A549 (cell line): ENCODE data around the gene MCAT.

Source experiments
- CEBPB ChIP-seq, 2 experiments: fragments of >200 bp in 1 of 2; sonication (Bioruptor Twin) in 1 of 2; formaldehyde crosslinking in 1 of 2; IDR thresholded peaks; 2 replicates each; pipeline ENCODE4 v1.6.1; 2012 to 2016
- CHD4 ChIP-seq: fragments of 200-600 bp; sonication (generic); IDR thresholded peaks from 2 replicates; pipeline ENCODE4 v1.6.1; 2016; ENCODE audit warnings: antibody characterized with exemption, mild to moderate bottlenecking, borderline replicate concordance
- ESRRA ChIP-seq: fragments of 150-350 bp; IDR thresholded peaks from 2 replicates; pipeline ENCODE4 v1.6.1; 2014; ENCODE audit warnings: mild to moderate bottlenecking, low read length, borderline replicate concordance
- JUN ChIP-seq, 2 experiments: fragments of >200 bp; sonication (Bioruptor Twin); formaldehyde crosslinking; IDR thresholded peaks; 2 replicates in 1 of 2; 3 replicates in 1 of 2; pipeline ENCODE4 v1.6.1; 2016 to 2017
- JUNB ChIP-seq: fragments of >200 bp; sonication (Bioruptor Twin); formaldehyde crosslinking; IDR thresholded peaks from 2 replicates; pipeline ENCODE4 v1.6.1; 2016
- POLR2A ChIP-seq: IDR thresholded peaks from 2 replicates; pipeline ENCODE4 v1.6.1; 2012; ENCODE audit warnings: mild to moderate bottlenecking, low read length
- POLR2AphosphoS2 ChIP-seq: conservative IDR thresholded peaks from 2 replicates; pipeline ENCODE4 v1.6.1; 2012; ENCODE audit warnings: low read length, improper control_type of control experiment, inconsistent platforms
- TP53 ChIP-seq: fragments of 250-450 bp; sonication (Bioruptor Pico); IDR thresholded peaks from 2 replicates; pipeline ENCODE4 v1.5.0; 2021; ENCODE audit warnings: mild to moderate bottlenecking, moderate library complexity
- ZFP36 ChIP-seq: fragments of 450-650 bp; IDR thresholded peaks from 2 replicates; pipeline ENCODE4 v1.6.1; 2014; ENCODE audit warnings: borderline replicate concordance; ENCODE audit not compliant: partially characterized antibody
- TF ChIP-seq, protein P1 (sequence below): IDR thresholded peaks from 2 replicates; pipeline ENCODE4 v1.6.1; 2012; ENCODE audit warnings: low read depth, borderline replicate concordance
- TF ChIP-seq, protein P2 (sequence below): fragments of >200 bp; sonication (Bioruptor Twin); formaldehyde crosslinking; IDR thresholded peaks from 3 replicates; pipeline ENCODE4 v1.5.1; 2016
- TF ChIP-seq, protein P3 (sequence below): fragments of 200-600 bp; sonication (generic); IDR thresholded peaks from 2 replicates; pipeline ENCODE4 v1.6.1; 2016; ENCODE audit warnings: antibody characterized with exemption, mild to moderate bottlenecking, moderate library complexity
- TF ChIP-seq, protein P4 (sequence below): fragments of 450-650 bp; IDR thresholded peaks from 2 replicates; pipeline ENCODE4 v1.6.1; 2014; ENCODE audit warnings: antibody characterized with exemption
- TF ChIP-seq, protein P5 (sequence below): IDR thresholded peaks from 2 replicates; pipeline ENCODE4 v1.6.1; 2012

DNA sequence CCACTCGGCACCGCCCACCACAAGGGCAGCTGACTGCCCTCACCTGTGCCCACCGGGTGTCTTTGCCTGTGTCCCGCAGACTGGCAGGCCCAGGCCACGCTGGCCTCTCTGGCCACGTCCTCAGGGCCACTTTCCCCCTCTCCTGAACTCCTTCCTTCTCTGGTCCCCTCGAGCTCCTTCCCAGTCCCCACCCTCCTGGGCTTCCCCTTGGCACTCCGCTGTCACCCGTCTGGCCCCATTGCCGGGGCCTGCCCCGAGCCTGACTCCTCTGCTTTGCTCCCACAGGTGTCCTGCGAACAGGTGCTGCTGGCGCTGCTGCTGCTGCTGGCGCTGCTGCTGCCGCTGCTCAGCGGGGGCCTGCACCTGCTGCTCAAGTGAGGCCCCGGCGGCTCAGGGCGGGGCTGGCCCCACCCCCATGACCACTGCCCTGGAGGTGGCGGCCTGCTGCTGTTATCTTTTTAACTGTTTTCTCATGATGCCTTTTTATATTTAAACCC is 14.2 kb downstream of the MCAT start:
- TF ChIP-seq, protein P1, sequence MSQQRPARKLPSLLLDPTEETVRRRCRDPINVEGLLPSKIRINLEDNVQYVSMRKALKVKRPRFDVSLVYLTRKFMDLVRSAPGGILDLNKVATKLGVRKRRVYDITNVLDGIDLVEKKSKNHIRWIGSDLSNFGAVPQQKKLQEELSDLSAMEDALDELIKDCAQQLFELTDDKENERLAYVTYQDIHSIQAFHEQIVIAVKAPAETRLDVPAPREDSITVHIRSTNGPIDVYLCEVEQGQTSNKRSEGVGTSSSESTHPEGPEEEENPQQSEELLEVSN, result no peak
- no peak for TF ChIP-seq POLR2AphosphoS2
- TF ChIP-seq TP53 (CRISPR knock-in tag), result no peak
- TF ChIP-seq, protein P2, sequence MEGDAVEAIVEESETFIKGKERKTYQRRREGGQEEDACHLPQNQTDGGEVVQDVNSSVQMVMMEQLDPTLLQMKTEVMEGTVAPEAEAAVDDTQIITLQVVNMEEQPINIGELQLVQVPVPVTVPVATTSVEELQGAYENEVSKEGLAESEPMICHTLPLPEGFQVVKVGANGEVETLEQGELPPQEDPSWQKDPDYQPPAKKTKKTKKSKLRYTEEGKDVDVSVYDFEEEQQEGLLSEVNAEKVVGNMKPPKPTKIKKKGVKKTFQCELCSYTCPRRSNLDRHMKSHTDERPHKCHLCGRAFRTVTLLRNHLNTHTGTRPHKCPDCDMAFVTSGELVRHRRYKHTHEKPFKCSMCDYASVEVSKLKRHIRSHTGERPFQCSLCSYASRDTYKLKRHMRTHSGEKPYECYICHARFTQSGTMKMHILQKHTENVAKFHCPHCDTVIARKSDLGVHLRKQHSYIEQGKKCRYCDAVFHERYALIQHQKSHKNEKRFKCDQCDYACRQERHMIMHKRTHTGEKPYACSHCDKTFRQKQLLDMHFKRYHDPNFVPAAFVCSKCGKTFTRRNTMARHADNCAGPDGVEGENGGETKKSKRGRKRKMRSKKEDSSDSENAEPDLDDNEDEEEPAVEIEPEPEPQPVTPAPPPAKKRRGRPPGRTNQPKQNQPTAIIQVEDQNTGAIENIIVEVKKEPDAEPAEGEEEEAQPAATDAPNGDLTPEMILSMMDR, result no peak
- no peak for TF ChIP-seq POLR2A
- no peak for TF ChIP-seq CEBPB (IDR thresholded peaks at IDR 0.05)
- no peak for TF ChIP-seq JUNB
- TF ChIP-seq, protein P3, sequence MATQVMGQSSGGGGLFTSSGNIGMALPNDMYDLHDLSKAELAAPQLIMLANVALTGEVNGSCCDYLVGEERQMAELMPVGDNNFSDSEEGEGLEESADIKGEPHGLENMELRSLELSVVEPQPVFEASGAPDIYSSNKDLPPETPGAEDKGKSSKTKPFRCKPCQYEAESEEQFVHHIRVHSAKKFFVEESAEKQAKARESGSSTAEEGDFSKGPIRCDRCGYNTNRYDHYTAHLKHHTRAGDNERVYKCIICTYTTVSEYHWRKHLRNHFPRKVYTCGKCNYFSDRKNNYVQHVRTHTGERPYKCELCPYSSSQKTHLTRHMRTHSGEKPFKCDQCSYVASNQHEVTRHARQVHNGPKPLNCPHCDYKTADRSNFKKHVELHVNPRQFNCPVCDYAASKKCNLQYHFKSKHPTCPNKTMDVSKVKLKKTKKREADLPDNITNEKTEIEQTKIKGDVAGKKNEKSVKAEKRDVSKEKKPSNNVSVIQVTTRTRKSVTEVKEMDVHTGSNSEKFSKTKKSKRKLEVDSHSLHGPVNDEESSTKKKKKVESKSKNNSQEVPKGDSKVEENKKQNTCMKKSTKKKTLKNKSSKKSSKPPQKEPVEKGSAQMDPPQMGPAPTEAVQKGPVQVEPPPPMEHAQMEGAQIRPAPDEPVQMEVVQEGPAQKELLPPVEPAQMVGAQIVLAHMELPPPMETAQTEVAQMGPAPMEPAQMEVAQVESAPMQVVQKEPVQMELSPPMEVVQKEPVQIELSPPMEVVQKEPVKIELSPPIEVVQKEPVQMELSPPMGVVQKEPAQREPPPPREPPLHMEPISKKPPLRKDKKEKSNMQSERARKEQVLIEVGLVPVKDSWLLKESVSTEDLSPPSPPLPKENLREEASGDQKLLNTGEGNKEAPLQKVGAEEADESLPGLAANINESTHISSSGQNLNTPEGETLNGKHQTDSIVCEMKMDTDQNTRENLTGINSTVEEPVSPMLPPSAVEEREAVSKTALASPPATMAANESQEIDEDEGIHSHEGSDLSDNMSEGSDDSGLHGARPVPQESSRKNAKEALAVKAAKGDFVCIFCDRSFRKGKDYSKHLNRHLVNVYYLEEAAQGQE, result no peak
- TF ChIP-seq ZFP36, result no peak
- no peak for TF ChIP-seq JUN (IDR thresholded peaks at IDR 0.05)
- TF ChIP-seq, protein P4, sequence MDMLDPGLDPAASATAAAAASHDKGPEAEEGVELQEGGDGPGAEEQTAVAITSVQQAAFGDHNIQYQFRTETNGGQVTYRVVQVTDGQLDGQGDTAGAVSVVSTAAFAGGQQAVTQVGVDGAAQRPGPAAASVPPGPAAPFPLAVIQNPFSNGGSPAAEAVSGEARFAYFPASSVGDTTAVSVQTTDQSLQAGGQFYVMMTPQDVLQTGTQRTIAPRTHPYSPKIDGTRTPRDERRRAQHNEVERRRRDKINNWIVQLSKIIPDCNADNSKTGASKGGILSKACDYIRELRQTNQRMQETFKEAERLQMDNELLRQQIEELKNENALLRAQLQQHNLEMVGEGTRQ, result no peak
- no peak for TF ChIP-seq ESRRA
- TF ChIP-seq, protein P5, sequence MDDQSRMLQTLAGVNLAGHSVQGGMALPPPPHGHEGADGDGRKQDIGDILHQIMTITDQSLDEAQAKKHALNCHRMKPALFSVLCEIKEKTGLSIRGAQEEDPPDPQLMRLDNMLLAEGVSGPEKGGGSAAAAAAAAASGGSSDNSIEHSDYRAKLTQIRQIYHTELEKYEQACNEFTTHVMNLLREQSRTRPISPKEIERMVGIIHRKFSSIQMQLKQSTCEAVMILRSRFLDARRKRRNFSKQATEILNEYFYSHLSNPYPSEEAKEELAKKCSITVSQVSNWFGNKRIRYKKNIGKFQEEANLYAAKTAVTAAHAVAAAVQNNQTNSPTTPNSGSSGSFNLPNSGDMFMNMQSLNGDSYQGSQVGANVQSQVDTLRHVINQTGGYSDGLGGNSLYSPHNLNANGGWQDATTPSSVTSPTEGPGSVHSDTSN, result no peak
- no peak for TF ChIP-seq CHD4
